EH (cell line): ENCODE measurements around the gene CDH22.

Experiments
- DNase-seq: peaks from one replicate; pipeline ENCODE4 v3.0.0-alpha.2; 2015; ENCODE audit warnings: low read depth

CDH22 gene

DNA sequence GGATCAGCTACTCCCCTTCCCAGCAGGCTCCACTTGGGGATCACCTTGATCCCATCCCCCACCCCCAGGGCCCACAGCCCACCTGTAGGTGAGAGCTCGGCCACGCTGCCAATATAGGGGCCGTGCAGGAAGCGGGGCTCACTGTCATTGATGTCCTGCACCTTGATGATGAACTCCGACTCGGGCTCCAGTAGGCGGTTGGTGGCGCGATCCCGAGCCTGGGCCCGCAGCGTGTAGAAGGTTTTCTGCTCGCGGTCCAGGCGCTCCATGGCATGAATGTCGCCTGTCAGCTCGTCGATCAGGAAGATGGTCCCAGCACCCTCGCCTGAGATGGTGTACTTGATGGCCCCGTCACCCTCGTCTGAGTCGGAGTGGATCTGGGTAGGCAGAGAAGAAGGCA lies 67.4 kb downstream of the CDH22 start:
- no peak for DNase-seq

DNA sequence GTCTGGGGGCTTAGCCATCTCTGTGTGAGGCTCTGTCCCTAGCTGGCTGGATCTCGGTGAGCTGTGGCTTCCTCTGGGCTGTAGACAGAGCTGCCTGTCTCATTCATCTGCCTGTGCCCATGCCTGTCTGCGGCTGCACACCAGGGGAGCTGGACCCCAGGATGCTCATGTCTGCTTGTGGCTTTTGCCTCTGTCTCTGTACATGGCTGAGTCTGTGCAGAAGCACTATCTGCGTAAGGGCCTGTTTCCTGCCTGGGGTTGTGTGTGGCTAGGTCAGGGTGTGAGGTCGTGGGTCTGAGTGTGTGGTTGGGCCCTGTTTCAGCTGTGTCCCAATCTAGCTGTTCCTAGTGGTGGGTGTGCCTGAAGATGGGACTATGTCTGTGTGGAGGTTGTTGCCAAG lies 68.2 kb downstream of the CDH22 start:
- no peak for DNase-seq

DNA sequence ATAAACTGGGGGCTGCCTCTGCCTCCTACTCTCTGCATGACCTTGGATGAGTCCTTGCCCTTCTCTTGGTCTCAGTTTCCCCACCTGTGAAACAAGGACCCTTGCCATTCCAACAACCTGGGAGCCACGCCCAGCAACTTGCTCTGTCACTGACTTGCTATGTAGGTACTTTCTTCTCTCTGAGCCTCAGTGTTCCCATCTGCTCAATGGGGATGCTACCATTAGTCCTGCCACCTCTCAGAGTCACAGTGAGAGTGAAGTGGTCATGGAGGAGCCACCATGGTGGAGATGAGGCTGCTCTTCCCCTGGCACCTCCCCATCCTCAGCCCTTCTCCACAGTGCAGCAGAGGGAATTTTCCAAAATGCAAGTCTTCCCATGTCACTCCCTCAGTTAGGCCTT lies 70.6 kb downstream of the CDH22 start:
- DNase-seq = no peak

DNA sequence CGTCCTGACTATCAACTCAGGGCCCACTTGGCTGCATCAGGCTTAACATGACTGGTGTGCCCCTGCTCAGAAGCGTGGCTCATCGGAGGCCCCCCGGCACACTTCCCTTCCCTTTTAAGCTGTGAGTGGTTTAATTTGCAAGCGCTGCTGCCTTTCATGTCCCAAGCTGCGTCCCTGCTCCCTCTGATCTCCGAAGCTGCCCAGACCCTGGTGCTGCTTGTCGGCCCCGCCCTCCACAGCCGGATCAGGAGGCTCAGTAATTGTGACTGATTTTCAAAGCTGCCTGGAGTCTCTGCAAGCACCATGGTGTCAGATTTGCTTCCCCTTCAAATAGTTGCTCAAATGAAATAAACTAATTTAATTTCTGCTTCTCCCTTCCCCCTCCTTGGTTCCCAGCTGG lies 71.1 kb downstream of the CDH22 start:
- DNase-seq = no peak

DNA sequence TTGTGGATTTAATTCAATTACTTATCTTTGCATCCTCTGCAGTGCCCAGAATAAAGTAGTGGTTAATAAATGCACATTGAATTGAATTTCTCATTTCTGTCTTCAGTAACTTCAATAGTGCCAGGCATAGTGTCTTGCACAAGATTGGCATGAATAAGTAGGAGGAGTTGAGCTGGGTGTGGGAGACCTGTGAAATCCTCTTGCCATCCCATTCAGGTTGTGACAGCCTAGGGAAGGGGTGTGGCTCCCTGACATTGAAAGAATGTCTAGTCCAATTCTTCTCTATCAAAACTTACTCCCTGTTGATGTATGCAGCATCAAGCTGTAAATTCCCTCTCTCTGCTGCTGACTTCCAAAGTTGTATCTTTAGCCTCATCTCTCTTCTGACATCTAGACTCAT lies 73.2 kb downstream of the CDH22 start:
- no peak for DNase-seq

DNA sequence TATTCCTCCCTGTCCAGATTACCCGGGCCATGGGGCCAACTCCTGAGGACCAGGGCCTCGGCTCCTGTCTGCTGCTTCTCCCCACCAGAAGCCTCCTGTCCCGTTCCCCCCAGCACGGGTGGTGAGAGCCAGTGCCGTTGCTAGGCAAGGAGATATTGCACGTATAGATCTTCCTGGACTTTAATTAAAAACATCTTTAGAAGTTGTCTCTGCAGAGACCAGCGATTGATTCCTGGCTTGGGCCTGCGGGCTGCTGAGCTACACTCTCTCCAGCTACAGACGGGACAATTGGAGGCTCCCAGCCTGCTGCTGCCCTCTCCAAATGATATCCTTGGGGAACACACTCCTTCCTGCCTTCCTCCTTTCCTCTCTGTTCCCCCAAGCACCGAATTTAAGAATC lies 74.6 kb downstream of the CDH22 start:
- no peak for DNase-seq

DNA sequence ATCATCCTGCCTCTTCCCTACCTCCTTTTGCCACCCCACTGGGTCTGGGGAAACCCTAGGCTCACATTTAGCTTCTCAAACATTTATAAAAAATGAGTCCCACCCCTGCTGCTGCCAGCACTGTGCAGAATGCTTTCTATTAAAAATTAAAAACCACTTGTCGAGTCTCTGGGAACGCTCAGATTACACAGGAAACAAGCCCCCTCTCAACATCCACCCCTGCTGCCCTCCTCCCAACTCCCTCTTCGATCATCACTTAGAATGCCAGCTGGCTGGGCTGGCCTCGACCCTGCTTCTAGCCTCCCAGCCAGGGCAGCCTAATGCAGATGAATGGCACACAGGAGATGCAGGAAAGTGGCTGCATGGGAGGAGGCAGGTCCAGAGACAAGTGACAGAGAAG lies 75.8 kb downstream of the CDH22 start:
- DNase-seq = no peak

DNA sequence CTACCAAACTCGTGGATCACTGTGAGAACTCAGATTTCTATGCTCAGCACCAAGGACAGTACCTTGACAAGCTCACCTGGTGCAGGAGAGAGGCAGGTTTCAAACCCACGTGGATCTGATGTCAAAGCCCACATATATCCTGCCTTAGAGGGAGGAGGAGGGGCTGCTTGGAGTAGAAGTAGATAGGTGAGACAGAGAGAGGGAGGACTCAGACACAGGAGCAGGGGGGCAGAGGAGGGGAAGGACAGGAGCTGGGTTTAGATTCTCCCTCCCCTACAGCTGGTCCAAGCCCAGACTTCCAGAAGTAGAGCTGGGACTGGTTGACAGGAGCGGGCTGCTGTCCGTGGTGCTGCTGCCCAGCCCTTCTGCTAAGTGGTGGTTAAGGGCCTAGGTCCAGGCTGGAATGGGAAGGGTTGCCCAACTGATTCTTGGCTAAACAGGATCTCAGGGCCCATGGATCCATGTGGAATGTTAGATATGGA lies 77.5 kb downstream of the CDH22 start:
- DNase-seq = peak; percentile 50

DNA sequence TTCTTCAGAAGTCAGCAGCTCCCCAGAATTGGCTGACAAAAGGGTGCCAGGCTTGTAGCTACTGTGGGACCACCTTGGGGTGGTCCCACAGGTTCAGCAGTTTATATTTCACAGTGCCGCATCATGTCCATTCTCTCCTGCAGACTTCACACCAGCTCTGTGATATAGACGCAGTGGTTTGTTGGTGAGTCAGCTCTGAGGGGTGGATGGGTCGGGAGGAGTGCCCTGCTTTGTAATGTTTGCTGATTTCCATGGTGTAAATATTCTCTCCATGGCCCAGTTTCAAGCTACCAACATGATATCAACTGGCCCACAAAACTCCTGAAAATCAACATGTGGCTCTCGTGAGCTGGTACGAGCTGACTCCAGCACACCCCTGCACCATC lies 78.2 kb downstream of the CDH22 start:
- no peak for DNase-seq

DNA sequence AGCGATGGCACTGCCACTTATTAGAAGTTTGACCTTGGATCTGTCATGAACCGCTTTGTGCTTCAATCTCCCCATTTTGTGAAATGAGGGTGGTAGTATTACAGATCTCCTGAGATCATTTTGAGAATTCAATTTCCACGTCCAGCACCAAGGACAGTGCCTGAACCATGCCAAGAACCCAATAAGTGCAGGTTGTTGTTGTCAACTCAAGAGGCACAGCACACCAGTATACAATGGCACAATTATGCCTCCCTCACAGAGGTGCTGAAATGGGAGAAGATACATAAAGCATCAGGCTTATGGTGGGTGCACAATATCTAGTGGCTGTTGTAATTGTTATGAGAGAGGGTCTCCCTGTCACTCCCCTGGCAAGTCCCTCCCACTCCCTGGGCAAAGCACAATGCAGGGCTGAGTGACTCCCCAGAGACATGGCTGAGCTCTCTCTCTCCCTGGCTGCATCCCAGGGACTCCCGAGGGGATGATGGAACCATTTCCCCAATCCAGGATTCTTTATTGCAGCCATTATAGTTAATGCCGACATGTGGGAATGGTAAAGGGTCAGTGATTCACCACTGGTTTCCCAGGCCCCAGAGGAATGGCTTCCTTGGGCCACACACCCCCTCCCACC lies 78.7 kb downstream of the CDH22 start:
- no peak for DNase-seq

DNA sequence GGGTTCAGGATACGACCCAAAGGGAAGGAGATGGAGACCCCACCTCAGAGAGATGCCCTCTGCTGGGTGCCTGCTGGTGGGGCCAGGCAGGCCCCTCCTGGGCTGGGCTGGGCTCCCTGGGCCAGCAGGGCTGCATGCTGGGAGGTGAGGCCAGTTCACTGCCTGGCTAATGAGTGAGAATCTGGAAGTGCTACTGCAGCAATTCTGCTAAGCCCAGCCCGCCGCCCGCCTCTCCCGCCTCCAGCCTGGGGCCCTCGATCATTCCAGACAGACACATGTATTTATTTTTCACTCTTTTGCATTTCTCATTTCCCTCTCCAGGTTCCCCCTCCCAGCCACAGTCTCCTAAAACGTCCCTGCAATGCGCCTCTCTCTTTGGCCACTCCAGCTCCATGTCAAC lies 79.6 kb downstream of the CDH22 start:
- no peak for DNase-seq

DNA sequence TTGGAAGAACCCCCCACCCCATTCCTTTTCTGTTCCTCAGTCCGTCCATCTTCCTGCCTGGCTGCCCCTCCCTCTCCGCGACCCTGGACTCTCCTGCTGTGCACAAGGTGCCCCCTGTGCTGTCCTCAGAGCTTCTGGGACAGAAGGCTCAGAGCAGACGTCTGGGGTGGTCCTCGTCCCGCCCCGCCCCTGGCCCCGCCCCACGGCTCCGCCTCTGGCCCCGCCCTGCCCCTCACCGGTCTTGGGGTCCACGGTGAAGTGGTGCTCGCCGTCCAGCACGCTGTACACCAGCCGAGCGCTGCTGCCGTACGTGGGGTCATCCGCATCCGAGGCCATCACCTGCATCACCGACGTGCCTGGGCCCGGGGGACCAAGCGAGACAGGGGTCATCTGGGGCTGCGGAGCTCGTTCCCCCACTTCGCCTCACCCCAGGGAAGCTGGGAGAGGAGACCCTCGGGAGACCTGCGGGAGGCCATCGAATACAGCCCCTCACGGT lies 81.0 kb downstream of the CDH22 start:
- no peak for DNase-seq

DNA sequence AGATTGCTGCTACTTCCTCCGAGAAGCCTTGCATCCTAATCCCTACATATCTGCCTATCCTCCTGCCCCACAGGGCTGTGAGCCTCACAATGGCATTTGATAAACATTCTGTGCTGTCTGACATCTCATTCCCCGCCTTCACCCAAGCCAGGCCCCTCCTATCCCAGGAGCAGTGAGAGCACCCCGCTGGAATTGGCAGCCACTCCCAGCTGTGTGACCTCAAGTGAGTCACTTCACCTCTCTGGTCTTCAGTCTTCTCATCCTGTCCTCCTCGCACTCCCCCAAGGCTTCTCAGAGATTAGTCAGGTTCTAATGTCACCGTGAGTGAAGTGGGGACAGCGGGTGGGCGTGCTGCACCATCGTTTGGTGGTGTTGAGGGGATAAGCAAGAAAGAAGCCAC lies 81.7 kb downstream of the CDH22 start:
- peak; percentile 25 for DNase-seq

DNA sequence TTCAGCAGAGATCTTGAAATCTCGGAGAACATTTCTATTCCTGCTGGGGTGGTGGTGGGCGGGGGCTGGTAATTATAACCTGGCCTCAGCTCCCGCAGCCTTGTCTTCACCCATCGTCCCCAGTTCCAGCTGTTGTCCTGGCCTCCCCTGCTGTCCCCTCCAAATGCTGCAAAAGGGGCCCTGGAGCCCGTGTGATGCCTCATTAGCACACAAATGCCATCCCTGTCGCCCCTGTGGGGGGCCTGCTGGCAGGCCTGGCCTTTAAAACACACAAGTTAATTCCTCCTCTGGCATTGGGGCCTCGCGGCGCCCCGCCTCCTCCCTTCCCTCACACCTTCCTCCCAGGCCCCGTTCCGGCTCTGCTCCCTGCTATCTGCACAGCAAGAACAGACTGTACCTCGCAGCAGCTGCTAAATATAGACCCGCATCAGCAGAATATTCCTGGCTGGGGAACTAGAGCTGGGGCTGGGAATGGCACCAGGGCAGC lies 85.7 kb downstream of the CDH22 start:
- DNase-seq = no peak

DNA sequence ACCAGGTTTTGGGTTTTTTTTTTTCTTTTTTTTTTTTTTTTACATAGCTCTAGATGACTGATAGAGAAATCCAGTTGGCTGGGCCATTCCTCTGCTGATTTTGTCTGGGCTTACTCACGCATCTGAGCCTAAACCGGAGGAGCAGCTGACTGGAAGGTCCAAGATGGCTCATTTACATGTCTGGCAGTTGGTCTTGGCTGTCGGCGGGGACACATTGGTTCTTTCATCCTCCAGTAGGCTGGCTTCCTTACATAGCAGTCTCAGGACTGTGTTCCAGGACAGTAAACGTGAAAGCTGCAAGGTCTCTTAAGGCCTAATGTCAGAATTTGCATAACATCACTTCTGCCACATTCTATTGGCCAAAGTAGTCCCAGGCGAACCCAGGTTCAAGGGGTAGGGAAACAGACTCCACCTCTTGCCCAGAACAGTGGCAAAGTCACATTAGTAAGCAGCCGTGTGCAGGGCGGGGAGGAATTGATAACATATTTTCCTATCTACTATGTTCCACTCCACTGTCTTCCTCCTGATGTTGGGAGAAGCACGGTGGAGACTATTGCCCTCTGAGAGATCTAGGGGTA lies 87.0 kb downstream of the CDH22 start:
- no peak for DNase-seq

DNA sequence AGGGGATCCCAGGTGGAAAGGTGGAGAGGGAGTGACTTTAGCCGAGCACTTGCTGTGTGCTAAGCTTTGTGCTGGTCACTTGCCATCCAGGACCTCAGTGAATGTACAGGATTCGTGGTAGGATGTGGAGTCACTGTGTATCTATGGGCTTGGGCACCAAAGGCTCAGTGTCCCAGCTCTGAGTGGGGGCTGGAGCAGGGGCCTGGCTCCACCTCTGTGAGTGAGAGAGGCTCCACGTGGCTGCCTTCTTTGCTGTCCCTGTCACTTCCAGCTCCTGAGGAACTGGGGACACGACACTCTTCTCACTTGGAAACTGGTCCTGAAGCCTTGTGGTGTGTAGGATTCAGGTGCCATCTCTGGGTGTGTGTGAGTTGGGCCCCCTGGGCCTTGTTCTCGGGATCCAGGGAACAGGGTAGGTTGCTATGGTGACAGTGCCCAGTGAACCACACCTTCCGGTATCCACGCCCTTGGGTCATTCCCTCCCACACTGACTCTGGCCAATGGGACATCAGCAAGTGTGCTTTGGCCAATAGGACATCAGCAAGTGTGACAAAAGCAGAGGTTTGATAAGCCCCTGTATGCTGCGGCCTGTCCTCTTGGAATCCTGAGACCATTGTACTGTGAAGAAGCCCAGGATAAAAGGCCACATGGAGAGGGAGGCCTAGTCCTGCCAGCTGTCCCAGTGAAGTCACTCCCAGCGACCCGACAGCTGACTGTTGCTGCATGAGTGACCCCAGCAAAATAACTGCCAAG lies 87.7 kb downstream of the CDH22 start:
- DNase-seq = no peak

DNA sequence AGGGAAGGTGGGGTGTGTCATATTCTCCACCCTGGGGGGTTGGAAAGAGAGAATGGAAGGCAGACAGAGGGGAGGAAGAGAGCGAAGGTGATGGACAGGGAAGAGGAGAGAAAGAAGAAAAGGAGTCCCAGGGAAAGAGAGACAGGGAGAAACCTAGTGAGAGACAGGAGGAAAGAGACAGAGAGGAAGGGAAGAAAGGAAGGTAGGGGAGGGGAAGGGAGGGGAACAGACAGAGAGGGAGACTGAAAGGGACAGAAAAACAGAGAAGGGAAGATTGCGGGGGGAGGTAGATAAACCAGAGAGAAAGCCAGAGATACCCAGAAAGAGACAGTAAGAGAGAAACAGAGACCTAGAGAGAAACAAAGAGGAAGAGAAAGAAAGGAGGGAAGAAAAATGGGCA lies 88.4 kb downstream of the CDH22 start:
- no peak for DNase-seq

DNA sequence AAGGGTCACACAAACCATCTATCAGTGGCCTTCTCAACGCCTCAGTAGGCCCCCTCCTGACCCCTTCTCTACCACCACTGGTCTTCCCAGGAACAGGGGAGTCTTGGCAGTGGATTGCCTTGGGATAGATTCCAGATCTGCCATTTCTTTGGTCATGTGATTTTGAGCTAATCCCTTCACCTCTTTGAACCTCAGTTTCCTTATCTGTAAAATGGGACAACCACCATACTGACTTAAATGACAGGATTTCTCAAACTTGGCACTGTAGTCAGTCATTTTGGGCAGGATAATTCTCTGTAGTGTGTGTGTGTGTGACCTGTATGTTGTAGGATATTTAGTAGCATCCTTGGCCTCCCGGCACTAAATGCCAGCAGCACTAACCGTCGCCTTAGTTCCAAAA lies 89.1 kb downstream of the CDH22 start:
- DNase-seq = no peak

DNA sequence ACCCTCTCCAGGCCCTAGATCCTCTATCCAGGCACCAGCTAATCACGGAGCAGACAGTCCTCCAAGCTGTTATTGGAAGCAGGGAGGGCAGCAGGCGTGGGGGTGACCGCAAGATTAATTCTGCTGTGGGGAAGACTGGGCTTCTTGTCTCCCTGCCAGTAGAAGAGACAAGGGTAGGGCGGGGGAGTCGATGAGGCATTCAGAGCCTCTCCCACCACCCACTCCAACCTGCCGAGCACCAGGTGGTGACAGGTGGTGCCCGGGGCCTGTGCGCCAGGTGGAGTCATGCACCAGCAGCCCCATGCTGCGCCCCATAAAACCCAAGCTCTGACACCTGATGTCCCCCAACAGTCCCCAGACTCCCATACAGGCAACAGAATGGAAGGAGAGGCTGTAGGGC lies 89.6 kb downstream of the CDH22 start:
- no peak for DNase-seq

DNA sequence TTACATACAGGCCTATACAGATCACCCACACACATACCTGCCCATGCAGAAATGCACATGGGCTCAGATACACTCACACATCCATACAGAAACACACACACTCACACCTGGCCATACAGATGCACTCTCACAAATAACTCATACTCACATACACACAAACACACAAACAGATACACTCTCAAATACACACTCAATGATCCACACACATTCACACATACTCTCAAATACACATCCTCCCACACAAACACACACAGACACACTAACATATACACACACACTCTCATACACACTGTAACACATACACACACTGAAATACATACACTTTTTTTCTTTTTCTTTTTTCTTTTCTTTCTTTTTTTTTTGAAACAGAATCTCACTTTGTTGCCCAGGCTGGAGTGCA lies 90.7 kb downstream of the CDH22 start:
- DNase-seq = no peak

DNA sequence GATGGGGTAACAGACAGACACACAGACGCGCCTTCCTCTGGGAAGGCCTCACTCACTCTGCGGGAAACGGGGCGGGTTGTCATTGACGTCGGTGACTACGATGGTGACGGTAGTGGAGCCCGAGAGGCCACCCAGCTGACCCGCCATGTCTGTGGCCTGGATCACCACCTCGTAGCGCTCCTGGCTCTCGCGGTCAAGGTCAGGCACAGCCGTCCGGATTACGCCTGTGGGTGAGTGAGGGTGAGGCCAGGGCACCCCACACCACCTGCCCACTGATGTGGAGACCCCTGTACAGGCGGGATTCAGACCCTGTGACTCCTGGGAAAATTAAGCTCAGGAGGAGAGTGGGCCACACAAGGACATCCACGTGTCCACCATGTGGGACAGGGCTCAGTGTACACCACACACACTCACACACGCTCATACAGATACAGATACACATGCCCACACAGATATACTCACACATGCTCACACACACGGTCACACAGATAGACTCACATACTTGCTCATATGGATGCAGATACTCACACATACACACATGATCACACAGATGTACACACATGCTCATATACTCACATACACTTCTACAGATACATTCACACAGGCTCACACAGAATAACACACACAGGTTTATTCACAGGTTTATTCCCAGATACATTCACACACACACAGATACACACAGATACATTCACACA lies 91.4 kb downstream of the CDH22 start:
- DNase-seq = no peak

DNA sequence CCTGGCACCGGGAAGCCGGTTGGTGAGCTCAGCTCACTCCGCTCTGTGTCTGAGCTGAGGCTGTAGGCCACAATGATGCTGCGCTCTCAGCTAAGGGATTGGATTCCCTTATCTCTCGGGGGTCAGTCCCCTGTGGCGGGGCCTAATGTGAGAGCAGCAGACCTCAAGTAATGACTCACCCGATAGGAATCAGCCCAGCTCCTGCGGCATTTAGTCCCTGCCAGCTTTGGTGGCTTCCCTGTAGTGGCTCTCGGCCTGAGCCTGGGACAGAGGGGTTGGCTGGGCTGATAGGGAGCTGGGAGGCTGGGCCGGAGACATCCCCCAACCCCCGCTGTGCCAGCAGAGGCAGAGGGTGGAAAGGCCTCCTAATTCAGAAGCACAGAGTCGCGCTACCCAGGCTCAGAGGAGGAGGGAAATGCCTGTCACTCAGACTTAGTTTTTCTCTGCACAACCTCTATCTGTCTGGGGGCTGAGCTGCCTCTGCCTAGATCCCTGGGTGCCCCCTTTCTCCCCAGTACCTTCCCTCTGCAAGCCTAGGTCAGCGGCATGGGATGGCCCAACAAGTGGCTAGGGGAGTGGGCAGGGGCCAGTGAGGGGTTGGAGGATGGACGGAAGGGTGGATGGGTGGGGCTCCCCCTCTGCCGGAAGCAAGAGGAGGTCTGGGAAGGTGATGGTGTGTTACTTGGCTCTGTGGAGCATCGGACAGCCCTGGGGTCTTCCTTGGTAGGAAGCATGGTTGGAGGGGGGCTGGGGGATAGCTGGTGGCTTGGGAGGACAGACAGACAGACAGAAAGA lies 92.2 kb downstream of the CDH22 start:
- DNase-seq = peak; percentile 78
